HEK293 (cell line): ENCODE data around the gene ADAD1.

Source experiments
- PBX3 ChIP-seq: sonication (generic); formaldehyde crosslinking; IDR thresholded peaks from 2 replicates; pipeline ENCODE4 v1.8.1; 2022; ENCODE audit warnings: mild to moderate bottlenecking, moderate library complexity, missing genetic modification reagents
- YY1 ChIP-seq: fragments of 450-650 bp; formaldehyde crosslinking; IDR thresholded peaks from 2 replicates; pipeline ENCODE4 v1.5.1; 2018; ENCODE audit warnings: missing biosample characterization, missing genetic modification characterization
- ZNF146 ChIP-seq: fragments of 450-650 bp; formaldehyde crosslinking; IDR thresholded peaks from 2 replicates; pipeline ENCODE4 v1.5.1; 2016; ENCODE audit warnings: missing biosample characterization, missing genetic modification characterization
- ZNF24 ChIP-seq: fragments of 450-650 bp; formaldehyde crosslinking; IDR thresholded peaks from 2 replicates; pipeline ENCODE4 v1.5.1; 2016; ENCODE audit warnings: missing biosample characterization, missing genetic modification characterization
- ZNF335 ChIP-seq: fragments of 450-650 bp; formaldehyde crosslinking; conservative IDR thresholded peaks from 2 replicates; pipeline ENCODE4 v1.5.1; 2016; ENCODE audit warnings: missing biosample characterization, missing genetic modification characterization
- ZNF639 ChIP-seq: fragments of 450-650 bp; formaldehyde crosslinking; IDR thresholded peaks from 2 replicates; pipeline ENCODE4 v1.5.1; 2016; ENCODE audit warnings: missing biosample characterization, missing genetic modification characterization
- TF ChIP-seq, protein P1 (sequence below): fragments of 450-650 bp; formaldehyde crosslinking; IDR thresholded peaks from 2 replicates; pipeline ENCODE4 v1.5.1; 2016; ENCODE audit warnings: missing biosample characterization, missing genetic modification characterization

DNA sequence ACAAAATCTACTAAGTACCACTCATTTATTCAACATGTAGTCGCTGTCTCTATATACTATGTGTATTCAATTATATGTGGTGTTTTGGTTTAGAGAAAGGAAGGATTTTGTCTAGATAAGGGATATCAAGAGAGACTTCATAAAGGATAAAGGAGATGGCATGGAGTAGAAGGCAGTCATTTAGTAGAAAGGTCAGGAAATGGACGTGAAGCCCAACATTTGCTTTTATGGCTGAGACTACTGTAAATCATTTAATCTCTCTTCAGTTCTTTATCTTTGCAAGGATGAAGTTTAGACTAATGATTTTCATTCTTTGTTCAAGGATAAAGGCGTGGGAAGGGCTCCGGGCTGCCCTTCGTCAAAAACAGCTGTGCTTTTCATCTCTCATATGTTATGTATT lies 52.5 kb downstream of the ADAD1 start:
- TF ChIP-seq YY1 (no peak), ZNF639 (tag by site-specific recombination) (no peak), ZNF146 (tag by site-specific recombination) (no peak), ZNF335 (no peak), ZNF24 (tag by site-specific recombination) (no peak), PBX3 (CRISPR knock-in tag) (no peak)
- TF ChIP-seq, protein P1, sequence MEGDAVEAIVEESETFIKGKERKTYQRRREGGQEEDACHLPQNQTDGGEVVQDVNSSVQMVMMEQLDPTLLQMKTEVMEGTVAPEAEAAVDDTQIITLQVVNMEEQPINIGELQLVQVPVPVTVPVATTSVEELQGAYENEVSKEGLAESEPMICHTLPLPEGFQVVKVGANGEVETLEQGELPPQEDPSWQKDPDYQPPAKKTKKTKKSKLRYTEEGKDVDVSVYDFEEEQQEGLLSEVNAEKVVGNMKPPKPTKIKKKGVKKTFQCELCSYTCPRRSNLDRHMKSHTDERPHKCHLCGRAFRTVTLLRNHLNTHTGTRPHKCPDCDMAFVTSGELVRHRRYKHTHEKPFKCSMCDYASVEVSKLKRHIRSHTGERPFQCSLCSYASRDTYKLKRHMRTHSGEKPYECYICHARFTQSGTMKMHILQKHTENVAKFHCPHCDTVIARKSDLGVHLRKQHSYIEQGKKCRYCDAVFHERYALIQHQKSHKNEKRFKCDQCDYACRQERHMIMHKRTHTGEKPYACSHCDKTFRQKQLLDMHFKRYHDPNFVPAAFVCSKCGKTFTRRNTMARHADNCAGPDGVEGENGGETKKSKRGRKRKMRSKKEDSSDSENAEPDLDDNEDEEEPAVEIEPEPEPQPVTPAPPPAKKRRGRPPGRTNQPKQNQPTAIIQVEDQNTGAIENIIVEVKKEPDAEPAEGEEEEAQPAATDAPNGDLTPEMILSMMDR (tag by site-specific recombination) = no peak
